GM18505 (cell line): ENCODE measurements around the gene KIF25.

Experiments
- ATAC-seq: cut with Tn5 transposase; IDR thresholded peaks from one replicate; pipeline ENCODE4 v1.9.1; 2021; ENCODE audit not compliant: unreplicated experiment
- POLR2A ChIP-seq: IDR thresholded peaks from 4 replicates; pipeline ENCODE4 v1.6.1; 2011; ENCODE audit warnings: borderline replicate concordance; ENCODE audit not compliant: insufficient read depth, insufficient read length; ENCODE audit errors: extremely low read depth

KIF25 gene

GRCh38 chr6:167997642-167998041 lies at the start of gene KIF25:
TSS of gene KIF25 (plus strand) at chr6:167997671. CDS start at chr6:168029586, 31,915 bp downstream.
- TF ChIP-seq POLR2A, result no peak
- no peak for ATAC-seq

- no peak for ATAC-seq
- no peak for TF ChIP-seq POLR2A
These were observed 49.8 kb upstream of the KIF25 start for GRCh38 chr6:167947716-167948115.

GRCh38 chr6:167948716-167949115 lies 48.8 kb upstream of the KIF25 start:
- ATAC-seq, result no peak
- no peak for TF ChIP-seq POLR2A

GRCh38 chr6:167949121-167949684 lies 48.3 kb upstream of the KIF25 start:
- no peak for TF ChIP-seq POLR2A
- no peak for ATAC-seq

GRCh38 chr6:167951781-167952511 lies 45.5 kb upstream of the KIF25 start:
- TF ChIP-seq POLR2A, result no peak
- no peak for ATAC-seq

- no peak for ATAC-seq
- no peak for TF ChIP-seq POLR2A
These were observed 45.0 kb upstream of the KIF25 start for GRCh38 chr6:167952512-167952859.

GRCh38 chr6:167953551-167953950 lies 43.9 kb upstream of the KIF25 start:
- TF ChIP-seq POLR2A, result no peak
- ATAC-seq, result no peak

- no peak for ATAC-seq
- TF ChIP-seq POLR2A, result no peak
These were observed 43.3 kb upstream of the KIF25 start for GRCh38 chr6:167954151-167954550.

- TF ChIP-seq POLR2A, result no peak
- no peak for ATAC-seq
These were observed 41.0 kb upstream of the KIF25 start for GRCh38 chr6:167956491-167956890.

- TF ChIP-seq POLR2A, result no peak
- no peak for ATAC-seq
These were observed 40.4 kb upstream of the KIF25 start for GRCh38 chr6:167956983-167957492.

GRCh38 chr6:167957626-167958025 lies 39.8 kb upstream of the KIF25 start:
- ATAC-seq, result no peak
- TF ChIP-seq POLR2A, result no peak

GRCh38 chr6:167960579-167960978 lies 36.9 kb upstream of the KIF25 start:
- no peak for ATAC-seq

GRCh38 chr6:167962711-167963110 lies 34.8 kb upstream of the KIF25 start:
- no peak for TF ChIP-seq POLR2A
- ATAC-seq, result no peak

More at GRCh38 chr6:167960579-167960978, 36.9 kb upstream of the KIF25 start:
- TF ChIP-seq POLR2A, result no peak

GRCh38 chr6:167963589-167964057 lies 33.8 kb upstream of the KIF25 start:
- no peak for TF ChIP-seq POLR2A

More at GRCh38 chr6:167963589-167964057, 33.8 kb upstream of the KIF25 start:
- no peak for ATAC-seq
